ENCODE data around the gene SPNS2. TPM values are rescaled to one million over a fixed set of nuclear protein-coding genes. Genes with fewer than 3 reads are reported as not detected.

The SPNS2 gene
- total RNA-seq, 8 experiments from 2014 or later: 2.2 to 25.6 (median 11.6) TPM

DNA sequence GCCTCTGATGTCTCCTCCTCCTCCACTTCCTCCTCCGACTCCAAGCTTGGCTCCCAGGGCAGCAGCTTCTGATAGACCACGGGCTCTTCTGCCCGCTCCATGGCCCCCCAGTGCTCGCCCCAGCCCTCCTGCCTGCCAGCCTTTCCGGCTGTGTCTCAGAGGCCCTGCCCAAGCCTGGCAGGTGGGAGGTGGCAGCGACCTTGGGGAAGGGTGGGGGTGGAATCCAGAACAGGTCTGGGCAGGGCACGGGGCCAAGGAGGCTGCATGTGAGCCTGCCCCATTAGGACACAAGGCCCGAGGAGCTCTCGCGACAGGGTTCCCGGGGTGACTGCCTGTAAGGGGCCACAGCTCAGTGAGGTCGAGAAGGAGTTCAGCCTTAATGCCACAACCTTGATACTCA lies 61.7 kb downstream of the SPNS2 start, which contains the start of gene GGT6:
GGT6 (minus strand) TSS at position 157 of the 400 bp plus-strand sequence; CDS start at position 101, 56 bp downstream.
- no peak within 1 kb of the TSS for H3K4me3 ChIP-seq
- H3K27ac ChIP-seq: no peak within 1 kb of the TSS
- peaks cover 5 to 8% of the 10 kb centered on the region in 2 donors for H3K4me1 ChIP-seq (replicated peaks in 1 of 2)
- 60% methylated on average over 2 of the region's 12 CpGs; no CpG with 5 or more reads in 9 of the 10 experiments for WGBS, 10 experiments
- in situ Hi-C loops (cut with MboI; ENCODE audit: low pct_unique_long_range_greater_than_20kb in 2 of 9, low sequenced_read_pairs in 9 of 9, unreplicated experiment in 9 of 9): loop anchor here in 3 of 9 experiments (10.0 kb wide), 2 partner anchors 54 to 64 kb away; no protein-coding TSS in a partner anchor
- ATAC-seq (replicated peaks in 6 of 8): no peak

DNA sequence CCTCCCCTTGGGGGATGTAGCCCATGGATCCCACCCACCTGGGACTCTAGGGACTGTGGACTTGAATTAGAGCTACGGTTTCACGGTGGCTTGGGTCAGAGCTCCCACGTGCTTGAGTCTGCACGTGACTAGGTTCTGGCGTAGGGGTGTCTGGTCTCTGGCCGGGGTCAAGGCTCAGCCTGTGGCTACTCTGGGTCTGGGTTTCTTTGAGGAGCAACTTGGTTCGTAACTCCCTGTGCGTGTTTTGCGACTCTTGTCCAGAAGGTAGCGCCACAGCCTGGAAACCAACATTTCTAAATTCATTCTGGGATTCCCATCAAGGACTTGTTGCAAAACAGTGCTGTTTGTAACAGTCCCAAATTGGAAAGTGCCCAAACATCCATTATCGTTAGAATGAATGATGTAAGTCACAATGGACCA lies 62.2 kb downstream of the SPNS2 start:
- Histone ChIP-seq H3K27ac (no peak overlapping the region), H3K4me3 (no peak overlapping the region), H3K4me1 (replicated peaks in 1 of 2) (peaks cover 4 to 10% of the 10 kb centered on the region in 2 donors)
- no peak for ATAC-seq (replicated peaks in 6 of 8)
- in situ Hi-C loops (cut with MboI; ENCODE audit: low pct_unique_long_range_greater_than_20kb in 2 of 9, low sequenced_read_pairs in 9 of 9, unreplicated experiment in 9 of 9): loop anchor here in 3 of 9 experiments (10.0 kb wide), 2 partner anchors 54 to 64 kb away; no protein-coding TSS in a partner anchor
- WGBS, 10 experiments: 0 to 87% (median 77%) methylated on average over 1 to 6 of the region's 11 CpGs; no CpG with 5 or more reads in 2 of the 10 experiments

DNA sequence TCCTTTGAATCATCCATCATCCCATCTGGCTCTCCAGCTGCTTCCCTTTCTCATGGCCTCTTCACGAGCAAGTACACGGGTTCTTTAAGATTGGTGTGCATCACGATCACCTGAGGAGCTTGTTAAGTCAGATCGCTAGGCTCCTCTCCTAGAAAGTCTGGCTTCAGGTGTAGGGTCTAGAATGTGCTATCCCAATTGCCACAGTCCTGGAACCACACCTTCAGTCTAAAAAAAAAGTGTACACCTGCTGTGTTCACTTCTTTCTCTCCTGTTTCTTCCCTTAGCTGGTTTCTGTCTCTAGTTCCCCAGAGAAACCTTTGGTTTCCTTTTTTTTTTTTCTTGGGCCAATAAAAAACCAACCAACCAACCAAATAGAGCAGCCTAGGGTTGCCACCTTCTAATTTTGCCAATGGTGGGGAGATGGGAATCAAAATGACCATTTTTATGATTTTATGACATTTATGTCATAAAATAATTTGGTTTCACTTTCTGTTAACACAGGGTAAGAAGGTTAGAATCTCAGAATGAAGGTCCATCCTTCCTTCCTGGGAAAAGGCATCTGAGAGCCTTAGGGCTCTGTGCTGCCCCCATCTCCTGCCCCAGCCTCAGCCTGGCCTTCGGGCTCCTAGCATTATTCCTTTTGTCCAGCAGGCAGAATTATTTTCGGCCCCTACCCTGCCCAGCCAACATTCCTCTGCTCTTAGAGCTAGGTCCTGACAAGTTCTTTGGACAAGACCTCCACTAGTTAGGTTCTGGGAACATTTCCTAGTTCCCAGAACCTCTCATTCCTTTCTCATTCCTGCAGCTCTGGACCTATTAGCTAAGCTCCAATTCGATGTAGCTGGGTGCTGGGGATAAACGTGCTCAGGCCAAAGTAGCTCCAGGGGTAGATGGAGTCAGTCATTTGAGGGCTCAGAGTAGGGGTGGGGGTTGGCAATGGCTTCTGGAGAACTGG lies 63.6 kb downstream of the SPNS2 start:
- Histone ChIP-seq H3K4me1 (replicated peaks in 1 of 2) (peaks cover 2% of the 10 kb centered on the region in 2 donors), H3K27ac (no peak overlapping the region), H3K4me3 (no peak overlapping the region)
- in situ Hi-C loops (cut with MboI; ENCODE audit: low pct_unique_long_range_greater_than_20kb in 2 of 9, low sequenced_read_pairs in 9 of 9, unreplicated experiment in 9 of 9): loop anchor here in 3 of 9 experiments (10.0 kb wide), 2 partner anchors 53 to 63 kb away; no protein-coding TSS in a partner anchor
- ATAC-seq (replicated peaks in 6 of 8): peak in 1 of 8 experiments; percentile 26
- WGBS, 10 experiments: 31 to 83% (median 65%) methylated on average over 2 to 6 of the region's 8 CpGs; no CpG with 5 or more reads in 1 of the 10 experiments

DNA sequence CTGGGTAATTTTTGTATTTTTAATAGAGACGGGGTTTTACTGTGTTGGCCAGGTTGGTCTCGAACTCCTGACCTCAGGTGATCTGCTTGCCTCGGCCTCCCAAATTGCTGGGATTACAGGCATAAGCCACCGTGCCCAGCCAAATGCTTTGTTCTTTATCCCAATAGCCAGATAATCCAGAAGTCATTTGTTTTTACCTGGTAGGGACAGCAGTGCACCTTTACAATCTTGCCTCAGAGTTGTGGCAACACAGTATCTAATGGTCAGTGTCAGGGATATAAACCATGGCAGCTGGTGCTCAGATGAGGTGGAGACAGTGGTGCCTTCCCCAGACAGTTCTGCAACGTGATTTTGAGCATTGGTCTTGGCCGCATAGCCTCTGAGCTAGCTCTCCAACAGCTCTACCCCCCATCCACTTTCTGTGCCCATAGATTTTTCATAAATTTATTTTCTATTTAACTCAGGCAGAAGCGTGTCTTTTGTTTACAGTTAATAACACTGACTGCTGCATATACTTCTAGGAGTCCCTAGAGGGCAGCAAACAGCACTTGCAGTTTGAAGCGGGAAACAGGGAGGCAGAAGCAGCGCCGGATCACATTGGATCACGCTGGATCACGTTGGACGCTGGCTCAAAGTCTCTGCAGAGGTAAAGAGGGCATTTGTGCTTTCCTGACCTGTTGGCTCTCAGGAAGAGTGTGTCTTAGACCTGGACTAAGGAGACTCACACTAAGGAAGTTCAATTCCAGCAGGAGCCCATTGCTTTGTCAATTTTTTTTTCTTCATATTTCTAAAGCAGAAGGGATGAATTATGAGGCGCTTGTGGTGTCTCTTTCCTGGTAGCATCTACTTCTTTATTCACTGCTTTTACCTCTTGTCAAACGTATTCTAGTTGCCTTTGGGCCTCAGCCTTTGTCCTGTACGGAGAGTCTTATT lies 66.8 kb downstream of the SPNS2 start:
- ATAC-seq (replicated peaks in 6 of 8): peak; percentile 78 to 92 (median 84)
- no peak overlapping the region for H3K4me3 ChIP-seq
- peaks cover 2 to 10% of the 10 kb centered on the region in 2 donors for H3K4me1 ChIP-seq (replicated peaks in 1 of 2)
- WGBS, 10 experiments: 5 to 67% (median 25%) methylated on average over 1 to 13 of the region's 16 CpGs
- in situ Hi-C loops (cut with MboI; ENCODE audit: low pct_unique_long_range_greater_than_20kb in 2 of 9, low sequenced_read_pairs in 9 of 9, unreplicated experiment in 9 of 9): loop anchor here in 5 of 9 experiments (5.0 to 10.0 kb wide), 3 partner anchors 49 to 59 kb away; no protein-coding TSS in a partner anchor
- H3K27ac ChIP-seq: no peak overlapping the region

DNA sequence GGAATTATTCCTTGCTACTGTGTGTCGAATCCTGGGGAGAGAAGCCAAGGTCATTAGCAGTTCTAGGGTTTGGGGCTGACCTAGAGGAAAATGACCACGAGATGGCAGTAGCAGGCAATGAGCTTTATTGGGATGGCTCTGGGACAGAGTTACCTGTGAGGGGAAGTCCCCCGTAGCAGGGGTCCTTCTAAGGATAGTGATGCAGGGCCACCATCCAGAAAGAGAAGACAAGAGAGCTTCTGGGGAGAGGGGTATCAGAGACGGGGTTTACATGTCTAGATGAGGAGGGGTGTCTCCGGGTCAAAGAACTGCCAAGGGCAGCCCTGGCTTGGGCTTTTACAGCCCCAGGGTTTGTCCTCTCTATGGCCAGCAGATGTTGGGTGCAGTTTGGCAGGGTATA lies 68.1 kb downstream of the SPNS2 start:
- H3K27ac ChIP-seq: no peak overlapping the region
- in situ Hi-C loops (cut with MboI; ENCODE audit: low pct_unique_long_range_greater_than_20kb in 2 of 9, low sequenced_read_pairs in 9 of 9, unreplicated experiment in 9 of 9): loop anchor here in 5 of 9 experiments (5.0 to 10.0 kb wide), 3 partner anchors 48 to 58 kb away; no protein-coding TSS in a partner anchor
- WGBS, 10 experiments: 0 to 25% (median 13%) methylated on average over 2 to 5 of the region's 5 CpGs; no CpG with 5 or more reads in 3 of the 10 experiments
- peaks cover 2 to 10% of the 10 kb centered on the region in 2 donors for H3K4me1 ChIP-seq (replicated peaks in 1 of 2)
- ATAC-seq (replicated peaks in 6 of 8): peak; percentile 78 to 89 (median 86)
- H3K4me3 ChIP-seq: no peak overlapping the region

DNA sequence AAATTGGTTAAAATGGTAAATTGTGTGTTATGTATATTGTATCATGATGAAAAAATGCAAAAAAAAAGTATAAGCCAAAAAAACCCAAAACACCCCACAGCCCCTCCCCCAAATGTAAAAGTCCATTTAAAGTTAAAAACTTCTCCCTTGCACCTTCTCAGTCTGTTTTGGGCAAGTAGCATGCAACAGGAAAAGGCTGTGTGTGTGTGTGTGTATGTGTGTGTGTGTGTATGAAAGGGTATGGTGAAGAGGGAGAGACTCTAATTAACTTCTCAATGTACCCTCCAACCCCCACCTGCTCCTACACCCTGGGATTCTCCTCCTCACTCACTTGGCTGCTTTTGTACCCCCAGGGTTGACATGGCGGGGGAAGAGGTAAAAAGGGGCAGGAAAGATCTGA lies 70.9 kb downstream of the SPNS2 start:
- Histone ChIP-seq H3K4me1 (replicated peaks in 1 of 2) (peaks cover 2 to 10% of the 10 kb centered on the region in 2 donors), H3K27ac (no peak overlapping the region), H3K4me3 (no peak overlapping the region)
- ATAC-seq (replicated peaks in 6 of 8): no peak
- in situ Hi-C loops (cut with MboI; ENCODE audit: low pct_unique_long_range_greater_than_20kb in 2 of 9, low sequenced_read_pairs in 9 of 9, unreplicated experiment in 9 of 9): loop anchor here in 5 of 9 experiments (5.0 to 10.0 kb wide), 3 partner anchors 45 to 55 kb away; no protein-coding TSS in a partner anchor
- 33% methylated on average over 1 of the region's 1 CpG; no CpG with 5 or more reads in 9 of the 10 experiments for WGBS, 10 experiments

DNA sequence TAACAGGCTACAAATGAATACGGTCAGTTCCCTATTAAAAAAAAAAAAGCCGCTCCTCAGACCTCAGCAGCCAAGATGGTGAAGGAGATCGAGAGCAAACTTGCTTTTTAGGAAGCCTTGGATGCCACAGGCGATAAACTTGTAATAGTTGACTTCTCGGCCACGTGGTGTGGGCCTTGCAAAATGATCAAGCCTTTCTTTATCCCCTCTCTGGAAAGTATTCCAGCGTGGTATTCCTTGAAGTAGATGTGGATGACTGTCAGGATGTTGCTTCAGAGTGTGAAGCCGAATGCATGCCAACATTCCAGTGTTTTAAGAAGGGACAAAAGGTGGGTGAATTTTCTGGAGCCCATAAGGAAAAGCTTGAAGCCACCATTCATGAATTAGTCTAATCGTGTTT lies 73.5 kb downstream of the SPNS2 start:
- no peak overlapping the region for H3K4me3 ChIP-seq
- no peak for ATAC-seq (replicated peaks in 6 of 8)
- 37 to 100% (median 80%) methylated on average over 1 to 8 of the region's 9 CpGs; no CpG with 5 or more reads in 1 of the 10 experiments for WGBS, 10 experiments
- H3K4me1 ChIP-seq (replicated peaks in 1 of 2): peaks cover 14 to 22% of the 10 kb centered on the region in 2 donors
- in situ Hi-C loops (cut with MboI; ENCODE audit: low pct_unique_long_range_greater_than_20kb in 2 of 9, low sequenced_read_pairs in 9 of 9, unreplicated experiment in 9 of 9): no loop called here
- no peak overlapping the region for H3K27ac ChIP-seq

DNA sequence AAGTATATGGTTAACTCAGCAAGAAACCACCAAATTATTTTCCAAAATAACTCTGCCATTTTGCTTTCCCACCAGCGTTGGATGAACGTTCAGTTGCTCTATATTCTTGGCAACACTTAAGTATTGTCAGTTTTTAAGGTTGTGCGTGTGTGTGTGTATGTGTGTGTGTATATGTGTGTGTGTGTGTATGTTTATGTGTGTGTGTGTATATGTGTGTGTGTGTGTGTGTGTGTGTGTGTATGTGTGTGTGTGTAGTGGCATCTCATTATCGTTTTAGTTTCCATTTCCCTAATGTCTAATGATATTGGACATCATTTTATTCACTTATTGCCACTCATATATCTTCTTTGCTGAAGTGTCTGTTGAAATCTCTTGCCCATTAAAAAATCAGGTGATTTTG lies 74.4 kb downstream of the SPNS2 start:
- in situ Hi-C loops (cut with MboI; ENCODE audit: low pct_unique_long_range_greater_than_20kb in 2 of 9, low sequenced_read_pairs in 9 of 9, unreplicated experiment in 9 of 9): no loop called here
- no peak overlapping the region for H3K27ac ChIP-seq
- 0 to 100% (median 83%) methylated on average over 1 to 2 of the region's 4 CpGs; no CpG with 5 or more reads in 5 of the 10 experiments for WGBS, 10 experiments
- no peak overlapping the region for H3K4me3 ChIP-seq
- H3K4me1 ChIP-seq (replicated peaks in 1 of 2): peaks cover 18 to 29% of the 10 kb centered on the region in 2 donors
- ATAC-seq (replicated peaks in 6 of 8): no peak

DNA sequence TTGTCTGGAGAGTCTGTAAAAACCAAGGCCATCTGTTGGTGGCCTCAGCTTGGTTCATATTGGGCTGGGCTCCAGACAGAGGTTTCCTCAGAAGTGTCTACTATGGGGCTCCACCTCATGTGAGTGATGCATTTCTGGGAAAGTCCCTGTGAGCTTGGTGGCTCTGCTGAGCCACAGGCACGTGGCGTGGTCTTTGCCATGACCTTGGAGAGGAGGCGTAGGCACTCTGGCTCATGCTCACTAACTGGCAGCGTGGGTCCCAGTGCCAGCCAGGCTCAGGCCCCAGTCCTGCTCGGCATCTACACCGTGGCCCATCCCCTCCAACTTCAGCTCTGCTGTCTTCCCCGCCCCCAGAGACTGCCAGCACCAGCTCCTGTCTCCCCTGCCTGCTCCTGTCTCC lies 75.0 kb downstream of the SPNS2 start:
- Histone ChIP-seq H3K4me3 (no peak overlapping the region), H3K27ac (no peak overlapping the region), H3K4me1 (replicated peaks in 1 of 2) (peaks cover 18 to 26% of the 10 kb centered on the region in 2 donors)
- 10 to 100% (median 20%) methylated on average over 1 to 2 of the region's 7 CpGs; no CpG with 5 or more reads in 7 of the 10 experiments for WGBS, 10 experiments
- in situ Hi-C loops (cut with MboI; ENCODE audit: low pct_unique_long_range_greater_than_20kb in 2 of 9, low sequenced_read_pairs in 9 of 9, unreplicated experiment in 9 of 9): no loop called here
- ATAC-seq (replicated peaks in 6 of 8): peak in 3 of 8 experiments; percentile 53 to 89 (median 87)

DNA sequence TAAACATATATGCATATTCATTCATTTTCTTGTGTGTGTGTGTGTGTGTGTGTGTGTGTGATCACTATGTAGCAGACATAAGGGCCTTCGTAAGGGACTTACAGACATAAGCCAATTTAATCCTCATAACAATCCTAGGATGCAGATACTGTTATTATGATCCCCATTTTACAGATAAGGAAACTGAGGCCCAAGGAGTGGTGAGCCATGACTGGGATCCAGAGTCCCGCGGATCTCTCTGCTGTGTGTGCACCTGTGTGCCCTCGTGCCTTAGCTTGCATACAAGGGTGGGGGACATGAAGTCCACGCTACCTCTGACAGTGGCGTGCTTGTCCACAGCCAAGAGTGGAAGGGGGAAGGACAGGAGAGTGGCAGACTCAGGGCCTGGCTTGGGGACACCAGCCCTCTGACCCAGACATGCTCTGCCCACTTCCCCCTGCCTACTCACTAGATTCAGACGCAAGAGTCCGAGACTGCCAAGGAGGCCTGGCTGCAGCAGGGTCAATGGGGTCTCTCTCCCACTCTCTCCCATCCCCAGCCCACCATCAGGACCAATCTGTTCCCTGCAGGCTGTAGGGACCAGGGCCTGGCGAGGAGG lies 75.9 kb downstream of the SPNS2 start:
- in situ Hi-C loops (cut with MboI; ENCODE audit: low pct_unique_long_range_greater_than_20kb in 2 of 9, low sequenced_read_pairs in 9 of 9, unreplicated experiment in 9 of 9): no loop called here

DNA sequence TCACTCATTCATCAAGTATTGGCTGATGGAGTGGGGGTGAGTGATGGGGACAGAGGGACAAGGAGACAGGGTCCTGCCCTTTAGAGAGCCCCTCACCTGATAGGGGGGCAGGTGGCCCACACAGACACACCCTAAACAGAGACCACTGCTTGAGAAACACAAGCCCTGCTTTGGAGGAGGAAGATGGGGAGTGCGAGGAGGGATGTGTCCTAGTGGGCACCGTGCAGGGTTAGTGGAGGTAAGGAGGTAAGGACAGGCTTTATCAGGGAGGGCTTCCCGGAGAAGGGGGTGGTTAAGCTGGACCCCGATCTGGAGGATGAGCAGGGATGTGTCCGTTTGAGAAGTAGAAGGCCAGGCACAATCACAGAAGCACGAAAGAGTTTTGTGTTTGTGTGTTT lies 77.5 kb downstream of the SPNS2 start:
- WGBS, 10 experiments: 62 to 81% (median 67%) methylated on average over 2 to 5 of the region's 6 CpGs; no CpG with 5 or more reads in 5 of the 10 experiments
- no peak overlapping the region for H3K27ac ChIP-seq
- in situ Hi-C loops (cut with MboI; ENCODE audit: low pct_unique_long_range_greater_than_20kb in 2 of 9, low sequenced_read_pairs in 9 of 9, unreplicated experiment in 9 of 9): no loop called here
- no peak overlapping the region for H3K4me3 ChIP-seq
- peaks cover 18 to 21% of the 10 kb centered on the region in 2 donors for H3K4me1 ChIP-seq (replicated peaks in 1 of 2)
- no peak for ATAC-seq (replicated peaks in 6 of 8)

More for the DNA sequence above, 75.9 kb downstream of the SPNS2 start:
- Histone ChIP-seq H3K27ac (no peak overlapping the region), H3K4me1 (replicated peaks in 1 of 2) (peaks cover 18 to 23% of the 10 kb centered on the region in 2 donors), H3K4me3 (no peak overlapping the region)
- 33 to 88% (median 65%) methylated on average over 1 to 6 of the region's 9 CpGs; no CpG with 5 or more reads in 4 of the 10 experiments for WGBS, 10 experiments
- no peak for ATAC-seq (replicated peaks in 6 of 8)

Measured in motor neuron (in vitro differentiated cells).